Stimulated activated CD8-positive, alpha-beta memory T cell treated with anti-CD3 and anti-CD28 coated beads, Interleukin-4, amount 100 ng/mL, for 24 hours (primary cell): ENCODE measurements around the gene CADPS2.

ENCODE experiments used
- DNase-seq: peaks from one replicate; pipeline ENCODE4 v3.0.0-alpha.2; 2020; ENCODE audit warnings: low read depth

The CADPS2 gene

GRCh38 chr7:122448893-122449589, 437.2 kb downstream of the CADPS2 start:
- DNase-seq = no peak

- DNase-seq = no peak
These were observed 443.3 kb downstream of the CADPS2 start for GRCh38 chr7:122442929-122443328.

GRCh38 chr7:122438492-122438891, 447.8 kb downstream of the CADPS2 start:
- no peak for DNase-seq

GRCh38 chr7:122438006-122438405, 448.3 kb downstream of the CADPS2 start:
- DNase-seq = no peak

- no peak for DNase-seq
These were observed 452.5 kb downstream of the CADPS2 start for GRCh38 chr7:122433765-122434164.

- DNase-seq = no peak
These were observed 455.6 kb downstream of the CADPS2 start for GRCh38 chr7:122430710-122431109.

GRCh38 chr7:122429926-122430325, 456.3 kb downstream of the CADPS2 start:
- DNase-seq = no peak

- DNase-seq = no peak
These were observed 460.5 kb downstream of the CADPS2 start for GRCh38 chr7:122425731-122426130.

- DNase-seq = no peak
These were observed 462.7 kb downstream of the CADPS2 start for GRCh38 chr7:122423591-122423990.

- DNase-seq = no peak
These were observed 469.9 kb downstream of the CADPS2 start for GRCh38 chr7:122416336-122416735.

GRCh38 chr7:122415510-122415909, 470.8 kb downstream of the CADPS2 start:
- DNase-seq = no peak

GRCh38 chr7:122413339-122413738, 472.9 kb downstream of the CADPS2 start:
- no peak for DNase-seq

- no peak for DNase-seq
These were observed 473.4 kb downstream of the CADPS2 start for GRCh38 chr7:122412883-122413282.

GRCh38 chr7:122412441-122412840, 473.8 kb downstream of the CADPS2 start:
- DNase-seq = no peak

GRCh38 chr7:122407195-122407594, 479.1 kb downstream of the CADPS2 start:
- no peak for DNase-seq

- DNase-seq = no peak
These were observed 483.1 kb downstream of the CADPS2 start for GRCh38 chr7:122403113-122403512.

- DNase-seq = no peak
These were observed 484.0 kb downstream of the CADPS2 start for GRCh38 chr7:122402235-122402634.

- no peak for DNase-seq
These were observed 488.9 kb downstream of the CADPS2 start for GRCh38 chr7:122397381-122397780.

- no peak for DNase-seq
These were observed 491.7 kb downstream of the CADPS2 start for GRCh38 chr7:122394512-122394911.

GRCh38 chr7:122384528-122384927, 501.7 kb downstream of the CADPS2 start:
- DNase-seq = no peak

- no peak for DNase-seq
These were observed 502.3 kb downstream of the CADPS2 start for GRCh38 chr7:122383934-122384333.

- DNase-seq = no peak
These were observed 505.3 kb downstream of the CADPS2 start for GRCh38 chr7:122380992-122381391.

GRCh38 chr7:122379491-122379890, 506.8 kb downstream of the CADPS2 start:
- no peak for DNase-seq

GRCh38 chr7:122369756-122370155, 516.5 kb downstream of the CADPS2 start:
- DNase-seq = no peak
